SK-N-SH (cell line): Measurements from ENCODE around the gene LRRIQ3. TPM values are rescaled to one million over a fixed set of nuclear protein-coding genes. Genes with fewer than 3 reads are reported as not detected.
"Not testable (repeated sequence)": the region's sequence is repeated elsewhere in the genome, so short reads cannot be mapped to it uniquely, and the experiment has no call there.

Experiments
- CTCF ChIA-PET: fragments of 300-600, 350-600 bp; formaldehyde crosslinking; extraction: SDS; loops from one replicate; lab custom pipeline; 2021; lab: Yijun Ruan, JAX
- POLR2A ChIA-PET: fragments of 350-600 bp; sonication (Branson Sonifier 250); formaldehyde crosslinking; extraction: SDS; loops from one replicate; lab custom pipeline; 2020; ENCODE audit warnings: antibody characterized with exemption, inconsistent platforms; lab: Yijun Ruan, JAX
- DNase-seq: peaks from one replicate; pipeline ENCODE4 v3.0.0; 2012
- H2AFZ ChIP-seq: fragments of 200-600 bp; sonication (generic); 2 replicates; pipeline ENCODE4 v1.8.1; 2016; ENCODE audit warnings: antibody characterized with exemption, mild to moderate bottlenecking, low read depth
- H3F3A ChIP-seq: fragments of 200-600 bp; sonication (generic); replicated peaks from 2 replicates; pipeline ENCODE3; 2016; ENCODE audit warnings: antibody characterized with exemption, mild to moderate bottlenecking; ENCODE audit not compliant: insufficient read depth
- H3K27ac ChIP-seq, 2 experiments: fragments of 200-500 bp in 1 of 2; fragments of 200-600 bp in 1 of 2; sonication (Bioruptor generic) in 1 of 2; sonication (generic), shearing (Covaris generic) in 1 of 2; 2 replicates each; pipeline versions ENCODE4 v1.5.1 to v1.6.1; 2014 to 2016; ENCODE audit warnings: low read depth in 2 of 2, inconsistent platforms in 1 of 2, low read length in 1 of 2, mild to moderate bottlenecking in 1 of 2, mixed read lengths in 1 of 2
- H3K27me3 ChIP-seq: fragments of 200-600 bp; sonication (generic), shearing (Covaris generic); 2 replicates; pipeline ENCODE4 v1.6.1; 2016; ENCODE audit warnings: mixed run types; ENCODE audit not compliant: insufficient read depth
- H3K36me3 ChIP-seq, 2 experiments: fragments of 200-500 bp in 1 of 2; fragments of 200-600 bp in 1 of 2; sonication (Bioruptor generic) in 1 of 2; sonication (generic) in 1 of 2; replicated peaks in 1 of 2; 2 replicates each; pipeline versions ENCODE3 to v1.5.1; 2014 to 2016; ENCODE audit warnings: low read length in 1 of 2, mild to moderate bottlenecking in 1 of 2; ENCODE audit not compliant: insufficient read depth in 2 of 2, control insufficient read depth in 1 of 2
- H3K4me1 ChIP-seq, 2 experiments: fragments of 200-500 bp in 1 of 2; fragments of 200-600 bp in 1 of 2; sonication (Bioruptor generic) in 1 of 2; sonication (generic), shearing (Covaris generic) in 1 of 2; 2 replicates each; pipeline versions ENCODE4 v1.5.1 to v1.6.1; 2014 to 2016; ENCODE audit warnings: low read depth in 1 of 2, low read length in 1 of 2, mixed run types in 1 of 2; ENCODE audit not compliant: insufficient read depth in 2 of 2, control insufficient read depth in 1 of 2
- H3K4me2 ChIP-seq: fragments of 200-600 bp; sonication (generic), shearing (Covaris generic); 2 replicates; pipeline ENCODE4 v1.6.1; 2017; ENCODE audit warnings: mixed run types
- H3K4me3 ChIP-seq, 2 experiments: fragments of 200-500 bp in 1 of 2; fragments of 200-600 bp in 1 of 2; sonication (Bioruptor generic) in 1 of 2; sonication (generic), shearing (Covaris generic) in 1 of 2; 2 replicates each; pipeline versions ENCODE4 v1.5.1 to v1.8.1; 2014 to 2016; ENCODE audit warnings: low read depth in 2 of 2, inconsistent platforms in 1 of 2, low read length in 1 of 2, mild to moderate bottlenecking in 1 of 2, mixed read lengths in 1 of 2, moderate library complexity in 1 of 2
- H3K79me2 ChIP-seq: fragments of 200-600 bp; sonication (generic); 2 replicates; pipeline ENCODE4 v1.8.1; 2017; ENCODE audit warnings: mild to moderate bottlenecking; ENCODE audit not compliant: insufficient read depth
- H3K9ac ChIP-seq: fragments of 200-600 bp; sonication (generic); 2 replicates; pipeline ENCODE4 v1.6.1; 2017; ENCODE audit warnings: mixed run types
- H3K9me2 ChIP-seq: fragments of 200-600 bp; sonication (generic); 2 replicates; pipeline ENCODE4 v1.6.1; 2017; ENCODE audit warnings: mixed run types
- H3K9me3 ChIP-seq: fragments of 200-600 bp; sonication (generic); 2 replicates; pipeline ENCODE4 v1.6.1; 2017; ENCODE audit warnings: mixed run types, mild to moderate bottlenecking, moderate library complexity
- H4K20me1 ChIP-seq: fragments of 200-600 bp; sonication (generic); 2 replicates; pipeline ENCODE4 v1.6.1; 2017; ENCODE audit warnings: mild to moderate bottlenecking, mixed run types; ENCODE audit not compliant: insufficient read depth
- FOSL2 ChIP-seq: IDR thresholded peaks from 2 replicates; pipeline ENCODE4 v1.4.0; 2012; ENCODE audit warnings: low read depth, mild to moderate bottlenecking, moderate library complexity, borderline replicate concordance
- IRF3 ChIP-seq: fragments of 150-350 bp; IDR thresholded peaks from 2 replicates; pipeline ENCODE4 v1.6.1; 2016; ENCODE audit warnings: mild to moderate bottlenecking, low read depth, low read length
- JUND ChIP-seq: IDR thresholded peaks from 2 replicates; pipeline ENCODE4 v1.4.0; 2012
- MXI1 ChIP-seq: IDR thresholded peaks from 2 replicates; pipeline ENCODE4 v1.6.1; 2012; ENCODE audit warnings: mild to moderate bottlenecking, low read depth, low read length, improper control_type of control experiment
- NRF1 ChIP-seq: IDR thresholded peaks from 2 replicates; pipeline ENCODE4 v1.6.1; 2012; ENCODE audit warnings: low read depth, mild to moderate bottlenecking, low read length
- RAD21 ChIP-seq: IDR thresholded peaks from 2 replicates; pipeline ENCODE4 v1.6.1; 2012; ENCODE audit warnings: mild to moderate bottlenecking, low read length
- RXRA ChIP-seq: IDR thresholded peaks from 2 replicates; pipeline ENCODE4 v1.4.0; 2012; ENCODE audit warnings: low read depth, mild to moderate bottlenecking, borderline replicate concordance
- SMC3 ChIP-seq: IDR thresholded peaks from 2 replicates; pipeline ENCODE4 v1.6.1; 2012; ENCODE audit warnings: low read depth, low read length, improper control_type of control experiment
- TCF12 ChIP-seq: IDR thresholded peaks from 2 replicates; pipeline ENCODE4 v1.4.0; 2012
- USF2 ChIP-seq: fragments of 150-350 bp; IDR thresholded peaks from 2 replicates; pipeline ENCODE4 v1.6.1; 2017; ENCODE audit warnings: antibody characterized with exemption, low read length, low read depth, borderline replicate concordance
- YY1 ChIP-seq: IDR thresholded peaks from 2 replicates; pipeline ENCODE4 v1.4.0; 2012; ENCODE audit warnings: low read depth, mild to moderate bottlenecking
- WGBS: methylation state at CpG from one replicate; pipeline ENCODE4 v1.1.6; 2017; ENCODE audit warnings: low lambda C conversion rate; 5-methylcytosine and 5-hydroxymethylcytosine counted together
- polyA plus RNA-seq, 3 experiments: library from polyadenylated mRNA; depleted of rRNA; stranded (reverse); fragments of >200 nt; gene quantifications; 2 replicates each; pipeline ENCODE4 v1.2.3, GENCODE V29; 2012

Gene LRRIQ3
- polyA plus RNA-seq, 1 of the 3 experiments (the other 2 are of a cell fraction), result 0.56 TPM

- H4K20me1 ChIP-seq, result no peaks in the 10 kb centered on the region
- TF ChIP-seq YY1, result no peak
- TF ChIP-seq JUND, result no peak
- TF ChIP-seq MXI1, result no peak
- no peak for TF ChIP-seq TCF12
- TF ChIP-seq FOSL2, result no peak
- ChIA-PET POLR2A (no interaction called here), CTCF (interaction anchor here (1.1 kb wide), 1 partner anchor 35 kb away, joined by 3 read pairs; no protein-coding TSS in a partner anchor)
- no peaks in the 10 kb centered on the region for H3K9me2 ChIP-seq
- no peaks in the 10 kb centered on the region for H3K4me1 ChIP-seq
- H3K9ac ChIP-seq, result no peak overlapping the region
- H3K36me3 ChIP-seq, result no peaks in the 10 kb centered on the region
- no peaks in the 10 kb centered on the region for H3K27me3 ChIP-seq
- H3K4me2 ChIP-seq, result no peak overlapping the region
- no peak overlapping the region for H3K4me3 ChIP-seq
- no peaks in the 10 kb centered on the region for H3K79me2 ChIP-seq
- no peaks in the 10 kb centered on the region for H3F3A ChIP-seq
- H2AFZ ChIP-seq, result no peak overlapping the region
- no peak overlapping the region for H3K27ac ChIP-seq
- no peak for DNase-seq
- no peaks in the 10 kb centered on the region for H3K9me3 ChIP-seq
These were observed 17.5 kb downstream of the LRRIQ3 start for GRCh38 chr1:74180490-74180889.

GRCh38 chr1:74174423-74174822 lies 23.6 kb downstream of the LRRIQ3 start:
- H3K4me2 ChIP-seq, H4K20me1 ChIP-seq, H3K4me3 ChIP-seq, H3K27ac ChIP-seq, CTCF ChIA-PET, H3K79me2 ChIP-seq, H3K9me2 ChIP-seq, H3K4me1 ChIP-seq, H3K9me3 ChIP-seq, POLR2A ChIA-PET, H3K36me3 ChIP-seq, DNase-seq, H3K9ac ChIP-seq, H3K27me3 ChIP-seq, H2AFZ ChIP-seq, H3F3A ChIP-seq: not testable (repeated sequence)
- WGBS, result 78% methylated on average over 1 of the region's 1 CpG

GRCh38 chr1:74162333-74162732 lies 35.6 kb downstream of the LRRIQ3 start:
- CTCF ChIA-PET, result no interaction called here
- DNase-seq, result no peak
- Histone ChIP-seq H3K9ac (no peak overlapping the region), H3K4me2 (no peak overlapping the region), H3K4me1 (no peaks in the 10 kb centered on the region), H3K79me2 (no peaks in the 10 kb centered on the region), H3K4me3 (no peak overlapping the region), H2AFZ (no peak overlapping the region), H4K20me1 (no peaks in the 10 kb centered on the region), H3K27me3 (no peaks in the 10 kb centered on the region), H3K27ac (no peak overlapping the region), H3K9me3 (no peaks in the 10 kb centered on the region), H3F3A (no peaks in the 10 kb centered on the region)
- WGBS, result 43% methylated on average over 5 of the region's 5 CpGs
- POLR2A ChIA-PET, result no interaction called here
- TF ChIP-seq SMC3 (no peak), YY1 (no peak), FOSL2 (no peak), USF2 (no peak), TCF12 (no peak), NRF1 (no peak), IRF3 (no peak), RAD21 (no peak), RXRA (no peak)
- TF ChIP-seq, all 33 proteins: peak for 0
- Histone ChIP-seq H3K36me3 (no peaks in the 10 kb centered on the region), H3K9me2 (no peaks in the 10 kb centered on the region)
